Transverse colon (tissue), 4 donors: ENCODE results near the gene FAM83G. TPM values are rescaled to one million over a fixed set of nuclear protein-coding genes. Genes with fewer than 3 reads are reported as not detected.
A peak's percentile ranks its signal among the peaks of the same experiment; 100 is the strongest.

Experiments used
- DNase-seq: peaks from one replicate; pipeline ENCODE4 v3.0.0-alpha.2; 2019
- H3K27ac ChIP-seq, 4 donors: fragments of 200-600 bp; sonication (generic); 2 replicates each; pipeline ENCODE4 v1.5.1; 2016 to 2018; ENCODE audit warnings: inconsistent platforms in 4 of 4
- H3K27me3 ChIP-seq: fragments of 200-600 bp; sonication (generic); 2 replicates; pipeline ENCODE4 v1.5.1; 2017; ENCODE audit warnings: inconsistent platforms
- H3K36me3 ChIP-seq, 4 donors: fragments of 200-600 bp; sonication (generic); 2 replicates each; pipeline ENCODE4 v1.5.1; 2017 to 2019; ENCODE audit warnings: inconsistent platforms in 4 of 4
- H3K4me1 ChIP-seq, 4 donors: fragments of 200-600 bp; sonication (generic); 2 replicates each; pipeline ENCODE4 v1.5.1; 2017 to 2020; ENCODE audit warnings: inconsistent platforms in 4 of 4
- H3K4me3 ChIP-seq, 4 donors: fragments of 200-600 bp; sonication (generic); 1 replicate in 1 of 4; 2 replicates in 3 of 4; pipeline versions ENCODE4 v1.5.1 to v1.6.1; 2017 to 2019; ENCODE audit warnings: inconsistent platforms in 4 of 4
- H3K9me3 ChIP-seq, 2 donors: fragments of 200-600 bp; sonication (generic); 2 replicates each; pipeline ENCODE4 v1.5.1; 2017 to 2019; ENCODE audit warnings: inconsistent platforms in 2 of 2
- EP300 ChIP-seq: sonication (generic); formaldehyde crosslinking; IDR thresholded peaks from one replicate; pipeline ENCODE4 v1.6.1; 2017; ENCODE audit warnings: antibody characterized with exemption, low read depth
- POLR2A ChIP-seq: fragments of 450-650 bp; IDR thresholded peaks from one replicate; pipeline ENCODE4 v1.6.1; 2016; ENCODE audit warnings: antibody characterized with exemption, mild to moderate bottlenecking, moderate library complexity
- POLR2AphosphoS5 ChIP-seq, 3 donors: sonication (generic); formaldehyde crosslinking; IDR thresholded peaks; one replicate each; pipeline ENCODE4 v1.6.1; 2016; ENCODE audit warnings: antibody characterized with exemption in 3 of 3
- WGBS, 2 donors: methylation state at CpG; one replicate each; pipeline ENCODE4 v1.1.5; 2018; ENCODE audit warnings: low coverage in 1 of 2; 5-methylcytosine and 5-hydroxymethylcytosine counted together
- in situ Hi-C, 4 donors: fragments of 200-750 bp; cut with MboI; loops; one replicate each; pipeline versions ENCODE4 v1.15.0 to v1.15.1; 2017; ENCODE audit warnings: low sequenced_read_pairs in 3 of 4, low pct_ligation_motif_present in 1 of 4, low pct_unique_long_range_greater_than_20kb in 1 of 4
- intact Hi-C: fragments of 100-400 bp; cut with DNase I; formaldehyde crosslinking; loops from one replicate; pipeline ENCODE4 v1.15.1; 2023; ENCODE audit warnings: low total_unique reads
- total RNA-seq, 4 donors: library from RNA; depleted of rRNA; stranded (reverse); fragments of >200 nt; gene quantifications; one replicate each; pipeline ENCODE4 v1.1.0, GENCODE V29; 2016
- TF ChIP-seq, protein P1 (sequence below), 5 experiments: fragments of 200-600 bp in 3 of 5; fragments of 450-650 bp in 2 of 5; sonication (generic) in 3 of 5; IDR thresholded peaks; 1 replicate in 2 of 5; 2 replicates in 3 of 5; pipeline ENCODE4 v1.5.1; 2016 to 2017; ENCODE audit warnings: antibody characterized with exemption in 5 of 5, inconsistent platforms in 3 of 5, mild to moderate bottlenecking in 2 of 5, moderate library complexity in 1 of 5

Gene FAM83G
- total RNA-seq, 4 donors from 2014 or later: 33.6 to 75.6 (median 39.4) TPM

DNA sequence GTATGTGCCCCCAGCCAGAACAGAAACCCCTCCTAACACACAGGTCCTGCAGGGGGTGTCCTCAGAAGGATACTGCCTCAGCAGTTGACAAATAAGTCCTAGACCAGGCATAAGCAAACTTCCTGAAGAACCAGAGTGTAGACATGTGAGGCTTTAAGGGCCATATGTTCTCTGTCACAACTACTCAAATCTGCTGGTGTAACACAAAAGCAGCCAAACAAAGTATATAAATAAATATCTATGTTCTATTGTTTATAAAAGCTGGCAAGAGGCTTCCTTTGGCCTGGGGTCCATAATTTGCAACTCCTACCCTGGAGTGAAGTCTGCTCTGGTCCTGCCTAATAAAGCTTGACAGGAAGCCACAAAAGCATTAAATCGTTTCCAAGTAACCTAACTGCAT is 9.9 kb downstream of the FAM83G start:
- no peak for DNase-seq
- in situ Hi-C loops: no loop called here
- Histone ChIP-seq H3K4me3 (no peak overlapping the region), H3K27ac (peak overlapping the region in 2 of 4 donors; percentile 29 to 42), H3K27me3 (no peaks in the 10 kb centered on the region), H3K4me1 (peaks cover 0 to 35% (median 16%) of the 10 kb centered on the region in 4 donors), H3K9me3 (peaks cover 0 to 7% of the 10 kb centered on the region in 2 donors), H3K36me3 (no peaks in the 10 kb centered on the region)
- TF ChIP-seq EP300 (no peak), POLR2A (no peak), POLR2AphosphoS5 (IDR thresholded peaks at IDR 0.05) (no peak)
- TF ChIP-seq, protein P1, sequence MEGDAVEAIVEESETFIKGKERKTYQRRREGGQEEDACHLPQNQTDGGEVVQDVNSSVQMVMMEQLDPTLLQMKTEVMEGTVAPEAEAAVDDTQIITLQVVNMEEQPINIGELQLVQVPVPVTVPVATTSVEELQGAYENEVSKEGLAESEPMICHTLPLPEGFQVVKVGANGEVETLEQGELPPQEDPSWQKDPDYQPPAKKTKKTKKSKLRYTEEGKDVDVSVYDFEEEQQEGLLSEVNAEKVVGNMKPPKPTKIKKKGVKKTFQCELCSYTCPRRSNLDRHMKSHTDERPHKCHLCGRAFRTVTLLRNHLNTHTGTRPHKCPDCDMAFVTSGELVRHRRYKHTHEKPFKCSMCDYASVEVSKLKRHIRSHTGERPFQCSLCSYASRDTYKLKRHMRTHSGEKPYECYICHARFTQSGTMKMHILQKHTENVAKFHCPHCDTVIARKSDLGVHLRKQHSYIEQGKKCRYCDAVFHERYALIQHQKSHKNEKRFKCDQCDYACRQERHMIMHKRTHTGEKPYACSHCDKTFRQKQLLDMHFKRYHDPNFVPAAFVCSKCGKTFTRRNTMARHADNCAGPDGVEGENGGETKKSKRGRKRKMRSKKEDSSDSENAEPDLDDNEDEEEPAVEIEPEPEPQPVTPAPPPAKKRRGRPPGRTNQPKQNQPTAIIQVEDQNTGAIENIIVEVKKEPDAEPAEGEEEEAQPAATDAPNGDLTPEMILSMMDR (IDR thresholded peaks at IDR 0.05): no peak
- intact Hi-C loops: no loop called here
- 32 to 50% methylated on average over 1 of the region's 1 CpG for WGBS, 2 donors

DNA sequence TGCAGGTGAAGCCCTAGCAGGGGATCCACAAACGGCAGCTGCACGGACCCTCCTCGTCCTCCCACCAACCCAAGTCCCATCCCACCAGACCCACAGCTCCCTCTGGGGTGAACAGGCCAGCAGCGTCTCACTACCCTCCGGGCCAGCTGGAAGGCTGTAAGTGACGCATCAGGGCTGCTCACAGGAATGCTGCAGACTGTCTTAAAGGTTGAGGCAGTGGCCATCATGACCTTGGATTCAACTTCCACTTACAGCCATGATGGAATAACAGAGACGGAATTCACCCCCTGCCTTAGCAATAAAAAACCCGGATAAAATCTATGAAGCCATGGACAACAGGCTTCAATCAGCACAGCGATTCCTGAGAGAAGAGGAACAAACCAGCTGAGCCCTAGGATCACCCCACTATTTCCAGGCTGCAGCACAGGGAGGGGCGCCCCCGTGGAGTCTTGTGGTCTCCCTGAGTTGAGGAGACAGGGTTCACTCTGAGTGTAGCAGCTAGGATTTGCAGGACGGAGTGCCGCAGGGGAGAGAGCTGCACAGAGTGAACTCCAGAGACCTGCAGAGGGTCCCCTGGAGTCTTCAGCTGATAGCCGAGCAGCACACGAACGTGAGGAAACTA is 10.5 kb downstream of the FAM83G start:
- DNase-seq: no peak
- H3K36me3 ChIP-seq: no peaks in the 10 kb centered on the region

DNA sequence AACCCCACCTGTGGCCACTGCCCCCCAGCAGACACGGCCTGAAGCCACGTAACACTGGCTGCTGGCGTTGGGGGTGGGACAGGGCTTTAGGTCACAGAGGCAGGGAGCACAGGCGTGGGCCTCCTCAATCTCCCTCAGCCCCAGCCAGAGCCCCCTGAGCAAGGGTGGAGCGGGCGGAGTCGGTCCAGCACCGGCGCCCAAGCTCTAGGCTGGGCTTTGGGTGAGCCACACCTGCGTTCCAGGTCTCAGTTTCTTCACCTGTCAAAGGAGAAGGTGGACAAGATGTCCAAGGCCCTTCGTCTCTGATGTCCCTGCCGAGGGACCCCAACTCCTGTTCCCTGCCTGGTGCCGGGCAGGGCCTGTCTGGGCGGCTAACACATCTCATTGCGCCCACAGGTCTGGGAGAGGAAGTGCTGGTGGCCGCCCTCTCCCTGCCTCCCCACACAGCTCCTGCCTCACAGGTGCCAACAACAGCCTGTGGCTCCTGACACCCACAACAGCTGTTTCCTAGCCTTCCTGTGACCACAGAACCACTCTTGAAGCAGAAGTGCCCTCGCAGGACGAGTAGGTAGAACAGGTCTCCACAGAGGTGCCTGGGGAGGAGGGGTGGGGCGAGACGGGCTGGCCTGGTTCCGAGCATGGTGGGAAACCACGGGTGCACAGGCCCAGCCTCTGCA is 12.0 kb downstream of the FAM83G start:
- Histone ChIP-seq H3K27ac (peak overlapping the region in 1 of 4 donors; percentile 42), H3K9me3 (peaks cover 0 to 7% of the 10 kb centered on the region in 2 donors), H3K27me3 (no peaks in the 10 kb centered on the region), H3K4me1 (peaks cover 9 to 40% (median 26%) of the 10 kb centered on the region in 4 donors), H3K36me3 (no peaks in the 10 kb centered on the region), H3K4me3 (no peak overlapping the region)
- no peak for TF ChIP-seq EP300
- TF ChIP-seq POLR2AphosphoS5 (IDR thresholded peaks at IDR 0.05): peak in 1 of 3 donors; percentile 59
- peak; percentile 68 for DNase-seq
- in situ Hi-C loops: no loop called here
- WGBS, 2 donors: 67% methylated on average over 19 of the region's 22 CpGs; no CpG with 5 or more reads in 1 of the 2 donors
- intact Hi-C loops: no loop called here

More for the DNA sequence above, 10.5 kb downstream of the FAM83G start:
- peaks cover under 1 to 39% (median 18%) of the 10 kb centered on the region in 4 donors for H3K4me1 ChIP-seq
- H3K27ac ChIP-seq: peak overlapping the region in 3 of 4 donors; percentile 27 to 42 (median 29)
- in situ Hi-C loops: no loop called here
- no peak overlapping the region for H3K4me3 ChIP-seq
- intact Hi-C loops: no loop called here
- TF ChIP-seq POLR2AphosphoS5 (IDR thresholded peaks at IDR 0.05) (no peak), POLR2A (no peak), EP300 (no peak)
- TF ChIP-seq, protein P1 (IDR thresholded peaks at IDR 0.05): no peak
- no peaks in the 10 kb centered on the region for H3K27me3 ChIP-seq
- WGBS, 2 donors: 43 to 72% methylated on average over 3 to 16 of the region's 16 CpGs
- peaks cover 0 to 7% of the 10 kb centered on the region in 2 donors for H3K9me3 ChIP-seq

DNA sequence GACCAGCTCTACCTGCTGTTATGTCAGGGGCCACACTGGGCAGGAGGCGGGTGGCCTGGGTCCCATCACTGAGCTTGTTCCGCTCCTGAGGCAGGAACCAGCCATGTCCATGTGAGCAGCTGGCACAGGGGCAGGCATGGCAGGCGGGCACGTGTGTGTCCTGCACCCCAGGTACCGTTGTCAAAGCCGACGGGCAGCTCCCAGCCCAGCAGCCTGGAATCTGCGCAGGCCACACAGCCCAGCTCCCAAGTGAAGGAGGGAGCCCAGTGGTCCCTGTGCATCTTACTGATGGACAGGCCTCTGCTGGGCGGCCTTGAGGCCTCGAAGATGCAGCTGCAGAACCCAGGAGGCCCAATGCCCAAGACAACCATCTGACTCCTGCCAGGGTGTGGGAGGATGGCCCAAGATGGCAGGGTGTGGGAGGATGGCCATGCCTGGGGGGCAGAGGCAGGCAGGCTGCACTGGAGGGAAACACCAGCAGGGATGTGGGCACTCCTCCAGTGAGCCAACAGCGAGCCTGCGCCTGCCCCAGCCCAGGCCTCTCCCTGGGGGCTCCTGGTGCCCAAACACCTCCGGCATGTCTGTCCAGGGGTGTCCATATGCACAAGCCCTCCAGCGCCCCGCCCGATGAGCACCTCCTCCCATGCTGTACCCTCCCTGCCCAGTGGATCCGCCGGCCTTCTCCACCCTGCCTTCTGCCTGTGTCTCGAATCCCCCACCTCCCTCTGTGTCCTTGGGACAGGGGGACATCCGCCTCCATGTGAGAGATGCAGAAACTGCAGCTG is 12.8 kb downstream of the FAM83G start:
- in situ Hi-C loops (no loop called here), intact Hi-C loops (no loop called here)
- Histone ChIP-seq H3K9me3 (peaks cover 0 to 7% of the 10 kb centered on the region in 2 donors), H3K4me3 (no peak overlapping the region), H3K4me1 (peaks cover 9 to 34% (median 26%) of the 10 kb centered on the region in 4 donors), H3K36me3 (no peaks in the 10 kb centered on the region), H3K27me3 (no peaks in the 10 kb centered on the region), H3K27ac (no peak overlapping the region)
- TF ChIP-seq EP300: no peak
- TF ChIP-seq POLR2A: no peak
- TF ChIP-seq POLR2AphosphoS5 (IDR thresholded peaks at IDR 0.05): no peak
- TF ChIP-seq, protein P1 (IDR thresholded peaks at IDR 0.05): no peak
- no peak for DNase-seq
- WGBS, 2 donors: 91% methylated on average over 12 of the region's 20 CpGs; no CpG with 5 or more reads in 1 of the 2 donors
